Measurements from ENCODE around the gene MON1B. TPM values are rescaled to one million over a fixed set of nuclear protein-coding genes. Genes with fewer than 3 reads are reported as not detected.
A peak's percentile ranks its signal among the peaks of the same experiment; 100 is the strongest.

The MON1B gene
- total RNA-seq, 1 experiment from 2014 or later, result 49.1 TPM

- Mint-ChIP-seq H3K4me3 (no peak overlapping the region), H3K36me3 (no peaks in the 10 kb centered on the region), H3K27me3 (ENCODE audit: low read depth) (peaks cover 5% of the 10 kb centered on the region), H3K4me1 (peaks cover 46% of the 10 kb centered on the region), H3K9me3 (no peaks in the 10 kb centered on the region), H3K27ac (no peak overlapping the region)
- peak; percentile 89 for ATAC-seq
- ChIA-PET POLR2A (no interaction called here), CTCF (interaction anchor here (0.6 to 2.3 kb wide), 10 partner anchors 113 to 424 kb away, joined by 3 to 34 read pairs (median 5); partner anchors contain the start of gene ADAMTS18)
- peak; percentile 94 for DNase-seq (ENCODE audit: low spot score)
- TF ChIP-seq TP53 (CRISPR knock-in tag; IDR thresholded peaks at IDR 0.05) (peak; percentile 50; the same call in 1 of the 2 replicates), MLX (CRISPR knock-in tag; IDR thresholded peaks at IDR 0.05) (no peak), HMGXB4 (CRISPR knock-in tag; IDR thresholded peaks at IDR 0.05) (0 out of 2 replicates have a peak, but pooled peaks have one; percentile 29), TCF7 (CRISPR knock-in tag; IDR thresholded peaks at IDR 0.05; ENCODE audit: low read depth) (no peak), ZBTB43 (CRISPR knock-in tag; IDR thresholded peaks at IDR 0.05) (peak; percentile 53; the same call in 1 of the 2 replicates), ZNF281 (CRISPR knock-in tag; IDR thresholded peaks at IDR 0.05) (no peak), CTCF (IDR thresholded peaks at IDR 0.05) (peak; percentile 96), RORB (CRISPR knock-in tag; IDR thresholded peaks at IDR 0.05) (no peak), GRHL2 (CRISPR knock-in tag; IDR thresholded peaks at IDR 0.05; ENCODE audit: insufficient replicate concordance, severe bottlenecking) (no peak), ATF1 (CRISPR knock-in tag; IDR thresholded peaks at IDR 0.05) (no peak), NFYB (CRISPR knock-in tag; conservative IDR thresholded peaks at IDR 0.05; ENCODE audit: low read depth) (no peak), ZNF532 (CRISPR knock-in tag; IDR thresholded peaks at IDR 0.05; ENCODE audit: borderline replicate concordance) (no peak), GABPB1 (CRISPR knock-in tag; IDR thresholded peaks at IDR 0.05) (peak; percentile 71; the same call in 1 of the 2 replicates), ZNF219 (CRISPR knock-in tag; IDR thresholded peaks at IDR 0.05; ENCODE audit: borderline replicate concordance) (no peak), NR3C1 (CRISPR knock-in tag; conservative IDR thresholded peaks at IDR 0.05; ENCODE audit: low read depth) (no peak), HMGA2 (CRISPR knock-in tag; IDR thresholded peaks at IDR 0.05) (no peak), CBFB (CRISPR knock-in tag; IDR thresholded peaks at IDR 0.05; ENCODE audit: low read depth) (peak; percentile 28; the same call in 1 of the 2 replicates), CREB1 (CRISPR knock-in tag; IDR thresholded peaks at IDR 0.05) (no peak), ZNF512 (CRISPR knock-in tag; IDR thresholded peaks at IDR 0.05; ENCODE audit: borderline replicate concordance) (no peak), ERG (CRISPR knock-in tag; IDR thresholded peaks at IDR 0.05) (no peak), MAX (CRISPR knock-in tag; IDR thresholded peaks at IDR 0.05) (peak; percentile 54; the same call in 1 of the 2 replicates)
Observed at GRCh38 chr16:77236063-77236511, 45.1 kb downstream of the MON1B start.

All from WTC11 (cell line).